BLaER1 (cell line): ENCODE measurements around the gene SCIMP.

ENCODE experiments used
- H3K27ac ChIP-seq: shearing (Covaris generic); formaldehyde crosslinking; 2 replicates; pipeline ENCODE4 v1.8.1; 2022
- H3K27me3 ChIP-seq: shearing (Covaris generic); formaldehyde crosslinking; 2 replicates; pipeline ENCODE4 v1.8.1; 2022
- H3K36me3 ChIP-seq: shearing (Covaris generic); formaldehyde crosslinking; 2 replicates; pipeline ENCODE4 v1.8.1; 2022
- H3K4me1 ChIP-seq: shearing (Covaris generic); formaldehyde crosslinking; 2 replicates; pipeline ENCODE4 v1.8.1; 2022
- H3K4me2 ChIP-seq: shearing (Covaris generic); formaldehyde crosslinking; 2 replicates; pipeline ENCODE4 v1.8.1; 2022
- H3K4me3 ChIP-seq: shearing (Covaris generic); formaldehyde crosslinking; 2 replicates; pipeline ENCODE4 v1.8.1; 2022
- H3K9ac ChIP-seq: shearing (Covaris generic); formaldehyde crosslinking; 2 replicates; pipeline ENCODE4 v1.8.1; 2022
- H3K9me3 ChIP-seq: shearing (Covaris generic); formaldehyde crosslinking; 2 replicates; pipeline ENCODE4 v1.8.1; 2022
- H4K20me1 ChIP-seq: shearing (Covaris generic); formaldehyde crosslinking; 2 replicates; pipeline ENCODE4 v1.8.1; 2022
- Cebpa-rat ChIP-seq: shearing (Covaris generic); IDR thresholded peaks from 2 replicates; pipeline ENCODE4 v1.8.1; 2022

The SCIMP gene

GRCh38 chr17:5234645-5235576 is at the start of gene SCIMP:
Gene SCIMP (minus strand): TSS chr17:5234860. CDS start chr17:5234755, 105 bp downstream.
- no peaks in the 10 kb centered on the region for H3K36me3 ChIP-seq
- H3K27ac ChIP-seq: peak within 1 kb of the TSS; percentile 46; the same call in 1 of the 2 replicates
- H3K27me3 ChIP-seq: no peaks in the 10 kb centered on the region
- TF ChIP-seq Cebpa-rat: no peak
- H3K9me3 ChIP-seq: no peaks in the 10 kb centered on the region
- H4K20me1 ChIP-seq: no peaks in the 10 kb centered on the region
- H3K4me1 ChIP-seq: peaks cover 43% of the 10 kb centered on the region
- 0 out of 2 replicates have a peak within 1 kb of the TSS, but pooled peaks have one; percentile 3 for H3K9ac ChIP-seq
- H3K4me3 ChIP-seq: no peak within 1 kb of the TSS
- H3K4me2 ChIP-seq: peak within 1 kb of the TSS; percentile 42

GRCh38 chr17:5283571-5284315 is 49.1 kb upstream of the SCIMP start:
- H3K27ac ChIP-seq: no peak overlapping the region; the same call in 1 of the 2 replicates
- peaks cover 23% of the 10 kb centered on the region; the same call in 1 of the 2 replicates for H3K36me3 ChIP-seq
- H3K9ac ChIP-seq: peak overlapping the region; percentile 92
- peaks cover 42% of the 10 kb centered on the region for H3K4me1 ChIP-seq
- no peaks in the 10 kb centered on the region for H3K9me3 ChIP-seq
- no peaks in the 10 kb centered on the region for H3K27me3 ChIP-seq
- H3K4me3 ChIP-seq: peak overlapping the region; percentile 92
- H4K20me1 ChIP-seq: peaks cover 61% of the 10 kb centered on the region
- peak overlapping the region; percentile 92 for H3K4me2 ChIP-seq
- TF ChIP-seq Cebpa-rat: no peak

- peaks cover 18% of the 10 kb centered on the region; the same call in 1 of the 2 replicates for H3K36me3 ChIP-seq
- no peak for TF ChIP-seq Cebpa-rat
- H3K27ac ChIP-seq: peak overlapping the region; percentile 91
- peak overlapping the region; percentile 92 for H3K9ac ChIP-seq
- H3K4me1 ChIP-seq: peaks cover 34% of the 10 kb centered on the region
- H4K20me1 ChIP-seq: peaks cover 51% of the 10 kb centered on the region
- H3K4me2 ChIP-seq: peak overlapping the region; percentile 92
- H3K27me3 ChIP-seq: no peaks in the 10 kb centered on the region
- peak overlapping the region; percentile 92 for H3K4me3 ChIP-seq
- H3K9me3 ChIP-seq: no peaks in the 10 kb centered on the region
Measured at GRCh38 chr17:5282642-5283217, 48.1 kb upstream of the SCIMP start.

- TF ChIP-seq Cebpa-rat: no peak
- H3K4me3 ChIP-seq: peak within 1 kb of the TSS; percentile 92
- peaks cover 34% of the 10 kb centered on the region for H3K4me1 ChIP-seq
- no peaks in the 10 kb centered on the region for H3K9me3 ChIP-seq
- no peaks in the 10 kb centered on the region for H3K27me3 ChIP-seq
- peak within 1 kb of the TSS; percentile 91 for H3K27ac ChIP-seq
- peak within 1 kb of the TSS; percentile 92 for H3K9ac ChIP-seq
- peaks cover 44% of the 10 kb centered on the region for H4K20me1 ChIP-seq
- 0 out of 2 replicates have a peak, but pooled peaks cover 13% of the 10 kb centered on the region for H3K36me3 ChIP-seq
- peak within 1 kb of the TSS; percentile 92 for H3K4me2 ChIP-seq
Measured at GRCh38 chr17:5281814-5282641, 47.4 kb upstream of the SCIMP start, which contains the start of gene RABEP1. Gene RABEP1 (plus strand): TSS chr17:5282284. CDS start chr17:5282487, 203 bp downstream.

GRCh38 chr17:5272322-5272721 is 37.7 kb upstream of the SCIMP start:
- 0 out of 2 replicates have a peak, but pooled peaks cover 3% of the 10 kb centered on the region for H3K9me3 ChIP-seq
- H3K9ac ChIP-seq: no peak overlapping the region
- no peak overlapping the region for H3K4me2 ChIP-seq
- TF ChIP-seq Cebpa-rat: no peak
- H3K27me3 ChIP-seq: no peaks in the 10 kb centered on the region
- H3K27ac ChIP-seq: no peak overlapping the region
- no peaks in the 10 kb centered on the region for H3K4me1 ChIP-seq
- H3K36me3 ChIP-seq: no peaks in the 10 kb centered on the region
- H3K4me3 ChIP-seq: no peak overlapping the region
- no peaks in the 10 kb centered on the region for H4K20me1 ChIP-seq

GRCh38 chr17:5269241-5269960 is 34.7 kb upstream of the SCIMP start:
- no peak overlapping the region for H3K27ac ChIP-seq
- H3K36me3 ChIP-seq: no peaks in the 10 kb centered on the region
- peaks cover 7% of the 10 kb centered on the region; the same call in 1 of the 2 replicates for H3K4me1 ChIP-seq
- H3K27me3 ChIP-seq: no peaks in the 10 kb centered on the region
- 0 out of 2 replicates have a peak, but pooled peaks cover 3% of the 10 kb centered on the region for H3K9me3 ChIP-seq
- no peak for TF ChIP-seq Cebpa-rat
- no peak overlapping the region for H3K9ac ChIP-seq
- H3K4me2 ChIP-seq: no peak overlapping the region
- no peak overlapping the region for H3K4me3 ChIP-seq
- H4K20me1 ChIP-seq: no peaks in the 10 kb centered on the region

- no peak for TF ChIP-seq Cebpa-rat
- Histone ChIP-seq H3K9ac (no peak overlapping the region), H3K9me3 (0 out of 2 replicates have a peak, but pooled peaks cover 3% of the 10 kb centered on the region), H3K27ac (no peak overlapping the region), H3K4me2 (peak overlapping the region; percentile 3; the same call in 1 of the 2 replicates), H3K27me3 (no peaks in the 10 kb centered on the region), H3K4me1 (peaks cover 7% of the 10 kb centered on the region; the same call in 1 of the 2 replicates), H4K20me1 (no peaks in the 10 kb centered on the region), H3K36me3 (no peaks in the 10 kb centered on the region), H3K4me3 (no peak overlapping the region)
Measured at GRCh38 chr17:5264893-5265292, 30.2 kb upstream of the SCIMP start.

- Histone ChIP-seq H3K4me3 (no peak overlapping the region), H3K27me3 (no peaks in the 10 kb centered on the region), H3K36me3 (no peaks in the 10 kb centered on the region), H3K27ac (no peak overlapping the region), H3K4me1 (peaks cover 7% of the 10 kb centered on the region; the same call in 1 of the 2 replicates), H3K9me3 (0 out of 2 replicates have a peak, but pooled peaks cover 3% of the 10 kb centered on the region), H3K9ac (no peak overlapping the region), H3K4me2 (no peak overlapping the region), H4K20me1 (no peaks in the 10 kb centered on the region)
- TF ChIP-seq Cebpa-rat: no peak
Measured at GRCh38 chr17:5263441-5263840, 28.8 kb upstream of the SCIMP start.
